ENCODE results near the gene TBC1D2. TPM values are rescaled to one million over a fixed set of nuclear protein-coding genes. Genes with fewer than 3 reads are reported as not detected.

Gene TBC1D2
- total and polyA plus RNA-seq, 2 experiments from 2014 or later: 3.7 to 6.8 TPM

DNA sequence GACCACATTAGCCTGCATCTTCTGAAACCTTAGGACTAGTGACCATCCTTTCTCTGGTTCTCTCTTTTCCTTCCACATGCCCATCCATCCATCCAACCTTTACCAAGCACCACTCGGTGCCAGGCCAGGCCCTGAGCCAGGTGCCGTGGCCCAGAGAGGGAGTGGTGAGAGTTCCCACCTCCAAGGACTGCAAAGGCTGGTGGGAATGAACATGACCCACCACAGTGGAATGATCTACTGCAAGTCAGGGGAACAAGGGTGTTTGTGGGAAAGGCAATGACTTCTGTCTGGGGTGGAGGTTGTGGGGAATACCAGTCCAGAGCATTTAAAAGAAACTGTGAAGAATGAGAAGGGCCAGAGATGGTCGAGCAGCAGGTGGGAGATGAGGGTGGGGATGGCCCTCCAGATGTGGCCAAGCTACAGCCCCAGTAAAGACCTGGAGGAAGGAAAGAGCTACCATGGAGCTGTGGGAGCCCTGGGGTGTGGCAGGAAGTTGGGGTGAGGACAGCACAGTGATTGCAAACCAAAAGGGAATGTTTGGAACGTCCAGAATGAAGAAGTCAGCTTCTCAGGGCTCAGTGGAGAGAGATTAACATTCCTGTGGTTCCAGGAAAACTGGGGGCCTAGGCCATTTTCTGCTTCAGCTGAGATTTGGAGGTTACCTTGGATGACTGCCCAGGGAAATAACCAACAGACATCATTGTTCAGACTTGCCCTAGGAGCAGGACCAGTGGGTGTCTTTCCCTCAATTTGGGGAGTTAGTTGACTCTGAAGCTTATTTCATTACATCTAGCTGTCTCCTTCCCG lies 32.4 kb downstream of the TBC1D2 start:
- no peaks in the 10 kb centered on the region for H3K9me2 ChIP-seq (ENCODE audit: insufficient read depth)
- H3K4me3 ChIP-seq: no peak overlapping the region
- no peak overlapping the region for H2AFZ ChIP-seq
- H3K27ac Mint-ChIP-seq: 0 out of 2 replicates have a peak overlapping the region, but pooled peaks have one; percentile 48
- no peaks in the 10 kb centered on the region for H3K27me3 ChIP-seq (ENCODE audit: insufficient read depth)
- TF ChIP-seq ZNF114 (CRISPR knock-in tag; IDR thresholded peaks at IDR 0.05): no peak
- no peak for TF ChIP-seq EZH2phosphoT487 (IDR thresholded peaks at IDR 0.05; ENCODE audit: unreplicated experiment)
- no peak for TF ChIP-seq STAT1 (IDR thresholded peaks at IDR 0.05; ENCODE audit: unreplicated experiment)
- no peak for TF ChIP-seq ZNF462 (CRISPR knock-in tag; IDR thresholded peaks at IDR 0.05)
- no peak for TF ChIP-seq ZNF331 (CRISPR knock-in tag; IDR thresholded peaks at IDR 0.05; ENCODE audit: low read depth)
- TF ChIP-seq, protein P1, sequence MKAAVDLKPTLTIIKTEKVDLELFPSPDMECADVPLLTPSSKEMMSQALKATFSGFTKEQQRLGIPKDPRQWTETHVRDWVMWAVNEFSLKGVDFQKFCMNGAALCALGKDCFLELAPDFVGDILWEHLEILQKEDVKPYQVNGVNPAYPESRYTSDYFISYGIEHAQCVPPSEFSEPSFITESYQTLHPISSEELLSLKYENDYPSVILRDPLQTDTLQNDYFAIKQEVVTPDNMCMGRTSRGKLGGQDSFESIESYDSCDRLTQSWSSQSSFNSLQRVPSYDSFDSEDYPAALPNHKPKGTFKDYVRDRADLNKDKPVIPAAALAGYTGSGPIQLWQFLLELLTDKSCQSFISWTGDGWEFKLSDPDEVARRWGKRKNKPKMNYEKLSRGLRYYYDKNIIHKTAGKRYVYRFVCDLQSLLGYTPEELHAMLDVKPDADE (IDR thresholded peaks at IDR 0.05): no peak
- TF ChIP-seq JUNB (IDR thresholded peaks at IDR 0.05; ENCODE audit: unreplicated experiment): no peak
- TF ChIP-seq, protein P2, sequence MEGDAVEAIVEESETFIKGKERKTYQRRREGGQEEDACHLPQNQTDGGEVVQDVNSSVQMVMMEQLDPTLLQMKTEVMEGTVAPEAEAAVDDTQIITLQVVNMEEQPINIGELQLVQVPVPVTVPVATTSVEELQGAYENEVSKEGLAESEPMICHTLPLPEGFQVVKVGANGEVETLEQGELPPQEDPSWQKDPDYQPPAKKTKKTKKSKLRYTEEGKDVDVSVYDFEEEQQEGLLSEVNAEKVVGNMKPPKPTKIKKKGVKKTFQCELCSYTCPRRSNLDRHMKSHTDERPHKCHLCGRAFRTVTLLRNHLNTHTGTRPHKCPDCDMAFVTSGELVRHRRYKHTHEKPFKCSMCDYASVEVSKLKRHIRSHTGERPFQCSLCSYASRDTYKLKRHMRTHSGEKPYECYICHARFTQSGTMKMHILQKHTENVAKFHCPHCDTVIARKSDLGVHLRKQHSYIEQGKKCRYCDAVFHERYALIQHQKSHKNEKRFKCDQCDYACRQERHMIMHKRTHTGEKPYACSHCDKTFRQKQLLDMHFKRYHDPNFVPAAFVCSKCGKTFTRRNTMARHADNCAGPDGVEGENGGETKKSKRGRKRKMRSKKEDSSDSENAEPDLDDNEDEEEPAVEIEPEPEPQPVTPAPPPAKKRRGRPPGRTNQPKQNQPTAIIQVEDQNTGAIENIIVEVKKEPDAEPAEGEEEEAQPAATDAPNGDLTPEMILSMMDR (conservative IDR thresholded peaks at IDR 0.05; ENCODE audit: low read depth in 2 of 2): no peak
- TF ChIP-seq EZH2 (IDR thresholded peaks at IDR 0.05; ENCODE audit: low read depth, unreplicated experiment): no peak
- TF ChIP-seq, protein P3, sequence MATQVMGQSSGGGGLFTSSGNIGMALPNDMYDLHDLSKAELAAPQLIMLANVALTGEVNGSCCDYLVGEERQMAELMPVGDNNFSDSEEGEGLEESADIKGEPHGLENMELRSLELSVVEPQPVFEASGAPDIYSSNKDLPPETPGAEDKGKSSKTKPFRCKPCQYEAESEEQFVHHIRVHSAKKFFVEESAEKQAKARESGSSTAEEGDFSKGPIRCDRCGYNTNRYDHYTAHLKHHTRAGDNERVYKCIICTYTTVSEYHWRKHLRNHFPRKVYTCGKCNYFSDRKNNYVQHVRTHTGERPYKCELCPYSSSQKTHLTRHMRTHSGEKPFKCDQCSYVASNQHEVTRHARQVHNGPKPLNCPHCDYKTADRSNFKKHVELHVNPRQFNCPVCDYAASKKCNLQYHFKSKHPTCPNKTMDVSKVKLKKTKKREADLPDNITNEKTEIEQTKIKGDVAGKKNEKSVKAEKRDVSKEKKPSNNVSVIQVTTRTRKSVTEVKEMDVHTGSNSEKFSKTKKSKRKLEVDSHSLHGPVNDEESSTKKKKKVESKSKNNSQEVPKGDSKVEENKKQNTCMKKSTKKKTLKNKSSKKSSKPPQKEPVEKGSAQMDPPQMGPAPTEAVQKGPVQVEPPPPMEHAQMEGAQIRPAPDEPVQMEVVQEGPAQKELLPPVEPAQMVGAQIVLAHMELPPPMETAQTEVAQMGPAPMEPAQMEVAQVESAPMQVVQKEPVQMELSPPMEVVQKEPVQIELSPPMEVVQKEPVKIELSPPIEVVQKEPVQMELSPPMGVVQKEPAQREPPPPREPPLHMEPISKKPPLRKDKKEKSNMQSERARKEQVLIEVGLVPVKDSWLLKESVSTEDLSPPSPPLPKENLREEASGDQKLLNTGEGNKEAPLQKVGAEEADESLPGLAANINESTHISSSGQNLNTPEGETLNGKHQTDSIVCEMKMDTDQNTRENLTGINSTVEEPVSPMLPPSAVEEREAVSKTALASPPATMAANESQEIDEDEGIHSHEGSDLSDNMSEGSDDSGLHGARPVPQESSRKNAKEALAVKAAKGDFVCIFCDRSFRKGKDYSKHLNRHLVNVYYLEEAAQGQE (IDR thresholded peaks at IDR 0.05; ENCODE audit: unreplicated experiment): no peak
- no peak for TF ChIP-seq NANOG (IDR thresholded peaks at IDR 0.05; ENCODE audit: borderline replicate concordance)
- TF ChIP-seq CREB1 (CRISPR knock-in tag; IDR thresholded peaks at IDR 0.05; ENCODE audit: low read depth): no peak
- TF ChIP-seq POLR2AphosphoS5 (IDR thresholded peaks at IDR 0.05; ENCODE audit: low read depth): no peak
- ATAC-seq (no peak), DNase-seq (ENCODE audit: low spot score) (no peak)
- no peaks in the 10 kb centered on the region for H3K36me3 ChIP-seq (ENCODE audit: insufficient read depth)
- peaks cover 15% of the 10 kb centered on the region for H3F3A ChIP-seq (replicated peaks; ENCODE audit: low read depth)
- peaks cover 20% of the 10 kb centered on the region for H3K4me1 ChIP-seq (ENCODE audit: insufficient read depth)
- no peaks in the 10 kb centered on the region for H3K79me2 ChIP-seq (replicated peaks; ENCODE audit: insufficient read depth)
- H3K4me3 Mint-ChIP-seq: no peak overlapping the region
- peaks cover 9% of the 10 kb centered on the region for H3K27me3 Mint-ChIP-seq (ENCODE audit: insufficient read depth, low read depth, poor library complexity)
- no peak overlapping the region for H3K4me2 ChIP-seq
- H3K9me3 Mint-ChIP-seq: no peaks in the 10 kb centered on the region
- peak overlapping the region; percentile 19; the same call in 1 of the 2 replicates for H3K27ac ChIP-seq (ENCODE audit: low read depth)
- H3K4me1 Mint-ChIP-seq: peaks cover 41% of the 10 kb centered on the region
- H4K20me1 ChIP-seq (replicated peaks; ENCODE audit: insufficient read depth): no peaks in the 10 kb centered on the region; the same call in 1 of the 2 replicates
- H3K36me3 Mint-ChIP-seq (ENCODE audit: low read depth): peaks cover 16% of the 10 kb centered on the region
